Activated CD8-positive, alpha-beta memory T cell treated with anti-CD3 and anti-CD28 coated beads for 48 hours (primary cell): ENCODE data around the gene ARHGAP23.

Experiments
- DNase-seq, 3 experiments: peaks; one replicate each; pipeline ENCODE4 v3.0.0-alpha.2; 2020; ENCODE audit warnings: low read depth in 2 of 3, low spot score in 2 of 3

Gene ARHGAP23

DNA sequence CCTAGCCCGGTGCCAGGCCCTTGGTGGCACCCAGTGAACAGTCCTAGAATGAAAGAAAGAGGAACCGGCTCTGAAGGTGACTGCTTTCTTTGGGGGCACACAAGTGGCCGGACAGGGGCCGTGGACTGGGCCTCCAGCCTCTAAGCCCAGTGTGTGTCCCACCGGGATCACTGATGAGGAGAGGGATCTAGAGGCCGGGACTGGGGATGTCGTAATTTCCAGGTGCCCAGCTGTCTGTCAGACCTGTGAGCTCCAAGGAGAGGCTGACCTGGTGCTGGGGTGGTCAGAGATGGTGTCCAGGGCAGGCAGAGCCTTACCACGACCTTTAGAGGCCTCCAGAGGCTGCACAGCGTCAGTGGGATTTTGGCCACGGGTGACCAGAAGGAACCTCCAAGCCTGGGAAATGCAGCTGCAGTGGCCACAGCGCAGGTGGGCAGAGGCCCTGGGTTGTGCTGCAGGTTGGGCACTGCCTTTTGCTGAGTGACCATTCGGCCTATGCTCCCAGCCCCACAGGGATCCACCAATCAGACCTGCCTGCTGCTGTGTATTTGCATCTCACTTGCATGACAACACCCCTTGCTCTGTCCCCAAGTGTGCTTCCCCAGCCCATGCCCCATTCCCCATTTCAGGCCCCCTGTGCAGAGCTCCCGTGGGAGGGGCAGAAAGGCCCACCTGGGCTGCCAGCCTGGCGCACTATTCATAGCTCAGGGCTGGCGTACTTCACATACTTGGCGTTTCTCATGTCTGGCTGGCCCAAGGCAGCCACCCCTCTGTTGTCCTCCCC is 12.5 kb downstream of the ARHGAP23 start:
- no peak for DNase-seq

DNA sequence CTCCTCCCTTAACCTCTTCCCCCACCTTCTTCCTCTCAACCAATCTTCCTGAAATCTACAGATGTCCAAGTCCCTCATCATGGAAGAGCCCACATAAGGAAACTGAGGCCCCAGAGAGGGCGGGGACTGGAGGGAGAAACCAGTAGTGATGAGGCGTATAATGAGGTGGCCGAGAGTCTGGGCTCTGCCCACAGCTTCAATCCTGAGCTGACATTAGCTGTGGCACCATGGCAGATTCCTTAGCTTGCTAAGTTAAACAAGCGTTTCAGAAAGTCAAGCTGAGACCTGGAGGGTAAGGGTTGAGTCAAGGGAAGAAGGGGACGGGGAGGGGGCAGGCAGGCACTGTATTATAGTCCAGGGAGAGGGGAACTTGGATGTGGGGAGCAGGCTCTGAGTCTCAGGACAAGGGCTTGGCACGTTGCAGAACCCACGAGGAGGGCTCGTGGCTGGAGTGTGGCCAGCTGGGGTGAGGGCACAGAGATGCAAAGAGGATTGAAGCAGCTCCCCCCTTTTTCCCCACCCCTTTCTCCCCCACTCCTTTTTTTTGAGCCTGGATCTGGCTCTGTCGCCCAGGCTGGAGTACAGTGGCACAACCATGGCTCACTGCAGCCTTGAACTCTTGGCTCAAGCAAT is 13.3 kb downstream of the ARHGAP23 start:
- DNase-seq = no peak

GRCh38 chr17:38442548-38442947 is 14.3 kb downstream of the ARHGAP23 start:
- no peak for DNase-seq

DNA sequence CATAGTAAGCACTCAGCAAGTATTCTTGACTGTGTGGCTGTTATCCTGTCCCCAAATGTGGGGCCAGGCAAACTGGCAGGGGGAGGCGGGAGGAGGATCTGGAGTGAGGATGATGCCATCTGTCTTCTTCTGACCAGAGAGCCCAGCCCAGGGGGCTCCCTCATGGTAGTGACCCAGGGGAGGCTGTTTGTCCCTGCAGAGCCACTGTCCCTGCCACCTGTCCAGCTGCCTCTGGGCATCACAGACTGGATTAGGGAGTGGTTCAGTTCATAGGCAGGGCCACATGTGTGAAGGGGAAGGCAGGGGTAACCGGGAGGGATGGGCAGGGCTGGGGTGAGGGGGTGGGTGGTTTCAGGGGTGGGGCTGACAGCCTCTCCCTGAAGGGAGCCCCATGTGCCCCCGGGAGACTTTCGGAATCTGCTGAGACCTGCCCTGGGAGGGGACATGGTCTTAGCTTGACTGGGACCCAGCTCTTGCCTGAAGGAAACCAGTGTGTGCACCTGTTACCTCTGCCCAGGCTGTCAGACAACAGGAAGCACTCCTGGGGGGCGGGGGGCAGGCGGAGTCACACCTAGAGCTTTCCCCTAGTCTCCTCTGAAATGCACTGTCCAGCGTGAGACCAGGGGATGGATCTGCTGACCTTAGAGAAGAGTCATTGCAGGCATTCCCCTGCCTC is 15.2 kb downstream of the ARHGAP23 start:
- DNase-seq = no peak

- DNase-seq = peak in 1 of 3 experiments; percentile 21
These were observed 15.9 kb downstream of the ARHGAP23 start for GRCh38 chr17:38444151-38444550.

GRCh38 chr17:38447502-38448085 is 19.3 kb downstream of the ARHGAP23 start:
- no peak for DNase-seq

DNA sequence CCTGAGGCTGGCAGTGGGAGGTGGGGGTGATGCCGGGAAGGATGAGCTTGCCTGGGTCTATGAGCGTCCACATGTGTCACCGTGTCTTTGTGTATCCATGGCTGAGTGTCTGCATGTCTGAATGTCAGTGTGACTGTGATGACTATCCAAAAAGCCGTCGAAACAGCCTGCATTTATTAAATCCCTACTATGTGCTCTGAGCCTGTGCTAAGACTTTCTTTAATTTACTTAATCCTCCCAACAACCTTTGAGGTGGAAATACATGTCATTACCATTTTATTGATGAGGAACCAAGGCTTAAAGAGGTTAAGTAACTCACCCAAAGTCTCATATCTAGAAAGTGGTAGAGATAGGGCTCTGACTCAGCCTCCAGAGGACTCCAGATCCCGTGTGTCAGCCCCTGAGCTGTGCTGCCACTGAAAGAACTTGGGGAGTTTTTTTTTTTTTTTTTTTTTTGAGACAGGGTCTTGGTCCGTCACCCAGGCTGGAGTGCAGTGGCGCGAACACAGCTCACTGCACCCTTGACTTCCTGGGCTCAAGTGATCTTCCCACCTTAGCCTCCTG is 20.0 kb downstream of the ARHGAP23 start:
- DNase-seq = no peak

DNA sequence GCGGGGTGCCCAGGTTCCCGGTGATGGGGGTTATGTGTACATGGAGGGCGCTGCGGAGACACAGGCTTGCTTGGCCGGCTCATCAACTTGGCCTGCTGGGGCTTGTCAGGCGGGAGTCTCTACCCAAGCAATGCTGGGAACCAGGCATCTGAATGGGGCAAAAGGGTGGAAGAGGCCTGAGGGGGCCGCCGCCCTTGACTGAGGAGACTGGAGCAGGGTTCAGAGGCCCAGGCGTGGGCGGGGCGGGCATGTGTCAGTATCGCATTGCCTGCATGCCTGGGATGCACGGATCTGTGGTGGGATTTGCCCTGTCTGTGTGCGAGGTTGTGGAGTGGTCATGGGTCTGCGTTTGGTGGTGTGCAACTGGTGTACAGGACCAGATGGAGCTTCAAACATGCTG is 21.1 kb downstream of the ARHGAP23 start:
- no peak for DNase-seq

DNA sequence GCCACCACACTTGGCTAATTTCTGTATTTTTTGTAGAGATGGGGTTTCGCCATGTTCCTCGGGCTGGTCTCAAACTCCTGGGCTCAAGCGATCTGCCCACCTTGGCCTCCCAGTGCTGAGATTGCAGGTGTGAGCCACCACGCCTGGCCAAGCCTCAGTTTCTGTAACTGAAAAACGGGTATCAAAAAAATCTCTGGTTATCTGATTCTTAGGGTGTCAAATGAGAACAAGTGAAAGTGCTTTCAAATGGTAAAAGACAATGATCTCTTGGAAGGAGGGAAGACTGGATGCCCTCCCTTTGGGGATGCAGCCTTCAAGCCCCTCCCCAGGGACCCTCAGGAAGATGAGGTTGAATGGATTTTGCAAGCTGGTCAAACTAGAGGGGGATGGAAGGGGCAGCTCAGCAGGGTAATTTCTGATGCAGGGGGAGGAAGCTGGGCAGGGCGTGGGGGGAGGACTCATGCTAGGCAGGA is 22.3 kb downstream of the ARHGAP23 start:
- DNase-seq = no peak

DNA sequence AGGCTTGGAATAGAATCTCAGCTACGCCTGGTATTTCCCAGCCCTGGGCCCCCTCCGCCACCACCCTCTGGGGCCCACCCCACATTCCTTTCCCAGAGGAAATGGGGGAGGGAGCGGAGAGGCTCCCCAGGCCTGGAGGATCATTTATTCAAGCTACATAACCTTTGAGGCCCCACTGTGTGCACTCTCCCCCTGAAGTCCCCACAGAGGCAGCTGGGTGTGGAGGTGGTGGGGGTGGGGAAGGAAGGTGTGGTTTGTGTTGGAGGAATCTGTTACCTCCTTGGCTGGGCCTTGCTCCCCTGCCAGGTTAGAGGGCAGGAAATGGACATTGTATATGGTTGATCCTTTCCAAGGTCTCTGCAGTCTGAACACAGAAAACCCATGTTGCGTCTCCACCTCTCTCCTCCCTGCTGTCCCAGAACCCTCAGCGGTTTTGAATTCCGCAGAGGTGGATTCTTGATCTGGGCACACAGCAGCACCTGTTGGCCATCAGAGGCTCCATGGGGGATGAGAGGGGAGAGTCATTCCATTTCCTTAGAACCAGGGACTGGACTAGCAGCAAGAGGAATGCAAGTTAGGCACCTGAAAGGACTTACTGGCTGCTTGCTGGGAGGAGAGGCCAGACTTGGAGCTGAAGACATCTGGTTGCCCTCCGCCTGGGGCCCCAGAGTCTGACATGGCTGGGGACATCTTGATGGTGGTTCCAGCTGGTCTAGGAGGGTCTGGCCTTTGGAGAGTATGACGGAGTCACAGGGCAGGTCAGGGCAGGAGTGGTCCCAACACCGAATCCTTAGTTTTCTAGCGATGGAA is 23.0 kb downstream of the ARHGAP23 start:
- DNase-seq = no peak

GRCh38 chr17:38451840-38452529 is 23.7 kb downstream of the ARHGAP23 start:
- no peak for DNase-seq

GRCh38 chr17:38452719-38453118 is 24.5 kb downstream of the ARHGAP23 start:
- DNase-seq = no peak

- DNase-seq = no peak
These were observed 25.7 kb downstream of the ARHGAP23 start for GRCh38 chr17:38453951-38454421.

- DNase-seq = no peak
These were observed 26.3 kb downstream of the ARHGAP23 start for GRCh38 chr17:38454532-38454931.

DNA sequence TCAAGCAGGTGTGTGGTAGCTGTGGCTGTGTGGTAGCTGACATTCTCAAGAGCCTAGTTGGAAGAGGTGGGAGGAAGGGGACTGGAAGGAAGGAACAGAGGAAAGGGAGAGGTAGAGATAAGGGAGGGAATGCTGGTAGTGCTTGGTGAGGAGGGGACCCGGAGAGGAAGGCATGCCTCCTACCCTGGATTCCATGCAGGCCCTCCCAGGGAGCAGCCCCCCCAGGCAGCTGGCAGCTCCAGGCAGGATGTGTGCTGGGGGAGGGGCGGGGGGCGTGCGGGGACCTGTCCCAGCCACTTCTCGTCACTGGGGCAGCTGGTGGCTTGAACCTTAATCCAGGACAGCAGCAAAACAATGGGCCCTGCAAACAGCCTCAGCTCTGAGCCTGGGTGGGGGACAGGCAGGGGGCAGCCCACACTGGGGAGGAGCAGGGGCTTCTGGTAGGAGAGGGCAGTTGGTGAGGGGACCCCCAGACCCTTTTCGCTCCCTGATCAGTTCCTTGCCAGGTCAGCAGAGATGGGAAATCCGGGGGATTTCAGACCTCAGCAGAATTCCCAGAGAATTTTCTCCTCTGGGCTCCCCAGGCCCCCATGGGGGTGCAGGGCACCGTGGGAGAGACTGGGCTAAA is 27.1 kb downstream of the ARHGAP23 start:
- DNase-seq = no peak

DNA sequence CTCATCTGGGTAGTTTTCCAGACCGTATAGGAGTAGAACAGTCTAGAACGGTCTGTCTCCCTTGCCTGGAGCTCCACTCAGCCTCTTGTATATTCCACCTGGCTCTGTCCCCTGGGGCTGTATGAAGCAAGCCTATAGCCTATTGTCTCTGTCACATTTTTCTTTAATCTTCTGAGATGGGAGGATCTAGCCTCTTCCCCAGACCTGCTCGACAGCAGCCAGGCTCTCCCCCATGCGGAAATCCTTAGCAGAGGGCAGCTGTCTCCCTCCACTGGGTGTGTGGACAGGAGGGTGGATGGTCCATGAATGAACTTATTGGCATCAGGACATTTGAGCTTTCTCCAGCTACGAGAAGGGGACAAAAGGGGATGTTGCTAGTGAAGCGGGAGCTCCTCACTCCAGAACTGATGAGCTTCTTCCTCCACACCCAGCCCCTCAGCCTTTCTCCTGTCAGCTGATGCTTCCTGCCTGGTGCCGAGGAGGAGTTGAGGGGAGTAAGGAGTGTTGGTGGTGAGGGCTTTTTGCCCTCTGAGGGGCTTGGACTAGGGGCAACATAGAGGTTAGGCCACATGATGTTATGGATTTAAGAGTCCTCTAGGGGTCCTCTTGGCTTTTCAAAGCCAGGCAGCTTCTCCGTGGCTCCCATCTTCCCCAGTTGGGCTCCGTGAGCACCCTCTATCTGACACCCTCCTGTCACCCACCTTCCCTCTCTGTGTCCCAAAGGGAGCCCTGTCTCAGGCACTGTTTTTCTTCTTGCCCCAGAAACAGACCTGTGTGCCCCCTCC is 28.0 kb downstream of the ARHGAP23 start:
- DNase-seq = no peak

- DNase-seq = no peak
These were observed 29.5 kb downstream of the ARHGAP23 start for GRCh38 chr17:38457577-38458371.

DNA sequence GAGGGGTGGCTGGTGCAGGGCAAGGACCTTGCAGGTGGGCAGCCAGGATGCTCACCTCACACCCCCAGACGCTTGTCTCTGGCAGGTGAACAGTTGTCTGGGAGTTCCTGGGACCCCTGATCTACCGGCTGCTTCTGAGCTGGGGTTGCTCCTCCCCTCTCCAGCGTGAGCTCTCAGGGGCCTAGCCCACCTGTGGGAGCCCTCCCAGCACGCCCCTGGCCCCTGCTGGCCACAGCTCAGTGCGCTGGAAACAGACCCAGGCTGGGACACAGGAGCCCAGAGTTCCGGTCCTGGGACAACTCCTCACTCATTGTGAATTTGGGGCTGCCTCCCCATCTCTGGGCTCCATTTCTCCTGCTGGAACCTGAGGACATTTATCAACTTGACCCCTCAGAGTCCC is 30.3 kb downstream of the ARHGAP23 start:
- no peak for DNase-seq
